HG02623 (cell line): ENCODE results near the gene FLT1.

Experiments used
- ATAC-seq: cut with Tn5 transposase; IDR thresholded peaks from one replicate; pipeline ENCODE4 v1.9.1; 2021; ENCODE audit warnings: moderate library complexity; ENCODE audit not compliant: unreplicated experiment

The FLT1 gene

DNA sequence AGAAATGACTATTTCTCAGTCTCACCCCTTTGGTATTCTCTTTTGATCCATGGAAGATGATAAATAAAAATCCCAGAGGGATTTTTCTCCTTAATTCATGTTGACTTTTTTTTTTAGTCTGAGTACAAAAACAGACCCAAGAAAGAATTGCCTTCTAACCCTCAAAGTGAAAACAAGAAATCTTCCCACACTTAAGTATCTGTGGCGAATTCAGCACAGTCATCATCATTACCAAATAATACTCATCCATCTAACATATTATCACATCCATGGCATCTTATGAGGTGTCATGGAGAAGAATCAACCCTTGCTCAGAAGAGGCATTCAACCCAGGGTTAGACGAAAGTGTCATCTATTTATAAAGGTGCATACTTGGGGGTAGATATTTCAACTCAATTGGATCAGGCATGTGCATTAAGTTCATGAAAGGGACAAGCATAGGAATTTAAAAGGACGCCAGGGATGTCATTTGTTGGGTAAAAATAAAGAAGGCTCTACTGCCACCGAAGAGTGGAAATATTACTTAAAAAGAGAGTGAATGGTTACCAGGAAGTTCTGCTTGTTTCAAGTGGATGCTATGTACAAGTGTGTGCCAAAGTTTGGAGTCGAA is 101.9 kb downstream of the FLT1 start:
- no peak for ATAC-seq

GRCh38 chr13:28392428-28392827 is 102.5 kb downstream of the FLT1 start:
- ATAC-seq: no peak

DNA sequence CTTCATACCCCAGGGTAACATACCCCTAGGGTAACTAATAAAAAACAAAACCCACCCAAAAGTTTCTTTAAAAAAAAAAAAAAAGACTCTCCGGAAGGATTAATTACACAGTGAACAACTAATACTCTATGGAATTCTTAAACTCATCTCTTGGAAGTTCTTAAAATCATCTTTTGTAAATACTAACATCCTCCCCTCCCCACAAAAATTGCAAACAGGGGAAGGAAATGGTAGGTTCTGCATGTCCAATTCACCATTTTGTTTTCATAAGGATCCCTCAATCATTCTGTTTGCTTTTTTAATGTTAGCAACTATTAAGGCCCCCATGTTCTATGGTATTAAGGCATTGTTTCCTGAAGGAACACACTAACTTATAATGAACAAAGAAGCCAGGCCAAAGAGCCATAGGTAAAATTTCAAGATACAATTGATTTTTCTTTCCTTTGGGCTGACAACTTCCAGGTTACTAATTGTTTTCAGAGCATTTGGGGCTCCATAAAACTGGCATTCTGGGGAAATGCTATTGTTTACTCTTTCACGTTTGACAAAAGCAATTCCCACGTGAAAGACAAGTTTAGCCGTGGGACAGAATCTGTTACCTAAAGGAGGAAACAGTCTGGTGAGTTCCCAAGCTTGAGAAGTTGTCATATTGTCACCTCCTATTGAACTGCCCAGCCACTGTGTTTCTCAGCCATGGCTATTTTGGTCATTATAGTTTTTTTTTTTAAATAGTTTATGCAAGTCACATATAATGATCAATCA is 107.0 kb downstream of the FLT1 start:
- ATAC-seq: no peak

GRCh38 chr13:28385362-28385761 is 109.6 kb downstream of the FLT1 start:
- no peak for ATAC-seq

DNA sequence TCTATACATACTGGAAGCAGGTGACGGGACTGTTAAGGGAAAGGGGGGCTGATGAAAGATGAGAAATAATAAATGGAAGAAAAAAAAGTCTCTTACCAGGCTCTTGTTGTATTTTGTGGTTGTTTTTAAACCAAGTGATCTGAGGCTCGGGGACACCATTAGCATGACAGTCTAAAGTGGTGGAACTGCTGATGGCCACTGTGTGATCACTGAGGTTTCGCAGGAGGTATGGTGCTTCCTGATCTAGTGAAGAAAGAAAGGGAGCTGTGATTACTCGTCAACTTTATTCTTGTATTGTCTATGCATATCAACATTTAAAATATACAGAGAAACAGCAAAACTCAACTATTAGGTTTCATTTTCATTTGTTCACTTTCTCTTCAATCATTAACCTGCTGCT is 110.1 kb downstream of the FLT1 start:
- ATAC-seq: no peak

- ATAC-seq: no peak
These were observed 114.6 kb downstream of the FLT1 start for GRCh38 chr13:28380319-28380718.

GRCh38 chr13:28379371-28380083 is 115.4 kb downstream of the FLT1 start:
- no peak for ATAC-seq

DNA sequence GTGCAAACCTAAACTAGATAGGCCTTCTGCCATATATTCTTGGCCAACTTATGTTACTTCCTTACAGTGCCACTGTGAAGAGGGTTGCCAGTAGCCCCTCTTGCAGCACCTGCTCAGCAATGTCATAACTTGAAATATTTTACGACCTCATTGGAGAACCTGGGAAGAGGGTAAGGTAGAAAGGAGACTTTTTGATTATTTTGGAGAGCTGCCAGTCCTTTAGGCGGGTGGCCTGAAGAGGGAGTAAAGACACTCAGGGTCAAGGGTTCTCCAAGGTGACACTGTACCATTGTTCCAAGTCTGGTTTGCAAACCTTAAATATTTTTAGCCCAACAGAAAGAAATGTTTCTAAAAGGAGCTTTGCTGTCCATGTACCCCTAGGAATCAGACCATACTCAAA is 118.3 kb downstream of the FLT1 start:
- no peak for ATAC-seq

- no peak for ATAC-seq
These were observed 119.5 kb downstream of the FLT1 start for GRCh38 chr13:28375250-28375930.

DNA sequence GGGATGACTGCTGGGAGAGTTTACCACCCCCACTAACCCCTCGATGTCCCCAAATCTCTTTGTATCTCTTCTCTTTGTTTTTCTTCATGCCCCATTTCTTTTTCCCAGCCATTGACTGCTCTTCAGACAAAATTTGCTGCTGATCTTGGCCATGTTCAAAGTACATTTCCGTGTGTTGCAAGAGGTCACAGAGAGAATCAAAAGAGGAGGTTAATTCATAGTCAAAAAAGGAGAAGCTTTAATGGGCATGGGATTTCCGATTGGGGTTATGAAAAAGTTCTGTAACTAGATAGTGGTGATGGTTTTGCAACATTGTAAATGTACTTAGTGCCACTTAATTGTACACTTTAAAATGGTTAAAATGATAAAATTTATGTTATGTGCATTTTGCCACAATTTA is 121.1 kb downstream of the FLT1 start:
- ATAC-seq: no peak

- ATAC-seq: no peak
These were observed 124.5 kb downstream of the FLT1 start for GRCh38 chr13:28370448-28370847.

DNA sequence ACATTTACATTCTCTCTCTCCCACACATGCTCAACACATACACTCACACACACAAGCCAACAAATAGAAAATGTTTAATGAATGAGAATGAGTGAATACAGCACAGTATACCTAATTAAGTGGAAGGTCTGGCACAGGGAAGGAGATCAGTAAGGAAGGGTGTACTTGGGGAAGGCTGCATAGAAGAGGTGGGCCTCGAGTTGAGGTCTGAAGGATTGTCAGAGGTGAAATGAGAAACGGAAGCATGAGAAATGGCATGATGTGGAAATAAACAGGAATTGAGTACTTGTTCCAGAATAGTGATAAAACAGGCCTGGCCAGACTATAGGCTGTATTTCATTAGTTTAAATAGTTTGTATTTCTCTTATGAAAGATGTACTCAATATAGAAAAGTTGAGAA is 136.2 kb downstream of the FLT1 start:
- no peak for ATAC-seq

GRCh38 chr13:28357911-28358433 is 137.0 kb downstream of the FLT1 start:
- ATAC-seq: no peak

DNA sequence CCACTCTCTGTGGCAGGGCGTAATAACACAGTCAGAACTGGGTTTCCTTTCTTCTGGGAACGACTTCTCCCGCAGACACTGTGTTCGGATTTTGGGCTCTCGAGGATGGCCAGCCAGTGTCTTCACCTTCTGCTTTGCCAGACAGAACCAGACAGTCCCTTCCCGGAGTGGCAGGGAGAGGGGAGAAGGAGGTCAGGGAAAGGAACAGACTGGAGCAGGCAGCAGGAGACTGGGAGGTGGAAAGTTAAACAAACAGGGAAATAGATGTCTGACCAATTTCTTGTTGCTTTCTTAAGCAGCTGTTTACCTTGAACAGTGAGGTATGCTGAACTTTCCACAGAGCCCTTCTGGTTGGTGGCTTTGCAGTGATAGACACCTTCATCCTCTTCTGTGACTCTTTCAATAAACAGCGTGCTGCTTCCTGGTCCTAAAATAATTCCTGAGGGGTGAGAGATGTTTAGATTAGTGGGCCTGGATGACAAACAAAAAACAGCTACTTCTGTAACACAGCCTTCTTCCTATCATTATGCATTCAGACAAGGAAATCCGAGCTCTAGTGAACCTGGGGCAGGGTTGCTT is 137.6 kb downstream of the FLT1 start:
- ATAC-seq: no peak

- ATAC-seq: no peak
These were observed 138.3 kb downstream of the FLT1 start for GRCh38 chr13:28356561-28357021.

- ATAC-seq: no peak
These were observed 139.0 kb downstream of the FLT1 start for GRCh38 chr13:28355822-28356371.

DNA sequence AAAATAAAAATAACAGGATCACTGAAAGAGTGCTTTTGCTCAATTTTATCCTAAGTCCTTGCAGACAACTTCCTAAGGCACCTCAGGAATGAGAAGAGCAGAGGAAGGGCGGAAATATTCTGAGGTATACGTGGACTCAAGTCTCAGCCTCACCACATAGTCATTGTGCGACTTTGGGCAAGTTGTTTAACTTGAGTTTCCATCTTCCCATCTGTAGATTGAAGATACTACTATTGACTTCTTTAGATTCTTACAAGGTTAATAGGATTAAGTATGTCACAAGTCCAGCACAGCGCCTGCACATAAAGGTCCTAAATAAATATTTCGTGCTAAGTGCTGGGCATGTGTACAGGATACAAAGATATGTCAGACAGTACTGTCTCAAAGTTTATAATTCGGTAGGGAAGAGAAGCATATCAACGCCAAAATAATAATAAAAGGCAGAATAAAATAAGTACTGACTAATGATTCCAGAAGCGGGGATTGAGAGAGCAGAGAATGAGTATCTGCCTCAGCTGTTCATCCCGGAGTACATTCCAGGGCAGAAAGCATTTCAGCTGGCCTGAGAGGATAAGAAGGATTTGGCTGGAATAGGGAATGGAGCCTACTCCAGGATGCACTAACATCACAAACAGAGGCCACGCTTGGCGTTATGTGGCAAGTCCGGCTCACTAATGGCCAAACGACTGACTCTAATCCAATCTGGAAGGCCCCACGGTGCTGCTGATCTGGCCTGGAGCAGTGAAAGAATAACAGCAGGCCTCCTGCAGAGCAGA is 139.7 kb downstream of the FLT1 start:
- ATAC-seq: no peak

- ATAC-seq: no peak
These were observed 141.2 kb downstream of the FLT1 start for GRCh38 chr13:28353679-28354078.

DNA sequence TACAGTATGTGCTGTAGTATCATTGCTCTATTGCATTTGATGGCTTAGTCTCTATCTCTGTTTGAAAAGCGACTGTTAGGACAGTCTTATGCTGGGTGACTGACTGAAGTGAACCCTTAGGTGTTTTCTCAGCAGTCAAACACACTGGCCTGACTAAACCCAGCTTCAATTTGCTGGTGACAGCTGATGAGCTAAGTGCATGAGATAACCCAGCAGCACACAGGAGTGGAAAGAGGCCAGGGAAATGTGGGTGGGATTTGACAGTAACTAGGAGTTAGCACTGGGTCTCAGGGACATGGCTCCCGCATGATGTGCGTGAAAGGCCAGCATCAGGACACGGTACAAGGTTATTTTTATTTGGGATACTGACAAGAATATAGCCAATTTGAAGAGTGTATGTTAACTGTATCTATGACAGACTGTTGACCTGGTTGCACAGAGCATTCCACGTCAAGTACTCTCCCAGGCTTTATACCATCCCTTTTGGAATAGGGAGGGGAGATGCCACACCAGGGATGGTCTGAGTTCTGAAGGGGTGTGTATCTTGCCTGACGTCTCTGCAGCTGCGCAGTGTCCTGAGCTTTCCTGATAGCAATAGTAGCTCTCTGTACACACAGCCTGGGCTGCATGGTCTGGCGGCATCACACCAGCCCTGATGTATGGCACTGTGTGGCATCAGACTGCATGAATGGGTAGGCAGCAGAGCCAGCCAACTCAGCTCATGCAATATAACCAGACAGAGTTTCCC is 144.8 kb downstream of the FLT1 start:
- no peak for ATAC-seq
